Astrocyte (in vitro differentiated cells and primary cell): ENCODE measurements around the gene C17orf100. TPM values are rescaled to one million over a fixed set of nuclear protein-coding genes. Genes with fewer than 3 reads are reported as not detected.

Experiments used
- DNase-seq: peaks from one replicate; pipeline ENCODE4 v3.0.0-alpha.2; 2010; ENCODE audit warnings: low read depth
- FAIRE-seq: peaks from 2 replicates; lab custom pipeline; 2011; peaks lifted over from hg19 to GRCh38; lab: Jason Lieb, UNC
- H2AFZ ChIP-seq: 2 replicates; pipeline ENCODE4 v1.6.0; 2012; ENCODE audit warnings: low read depth, low read length, inconsistent platforms
- H3K27ac ChIP-seq: 2 replicates; pipeline ENCODE4 v1.5.1; 2011; ENCODE audit warnings: low read depth, low read length, inconsistent platforms
- H3K27me3 ChIP-seq: 2 replicates; pipeline ENCODE4 v1.6.0; 2011; ENCODE audit warnings: low read length, inconsistent platforms; ENCODE audit not compliant: insufficient read depth
- H3K36me3 ChIP-seq: 2 replicates; pipeline ENCODE4 v1.5.1; 2011; ENCODE audit warnings: low read length, inconsistent platforms; ENCODE audit not compliant: insufficient read depth
- H3K4me1 ChIP-seq: 2 replicates; pipeline ENCODE4 v1.5.1; 2011; ENCODE audit warnings: low read length, inconsistent platforms; ENCODE audit not compliant: insufficient read depth
- H3K4me2 ChIP-seq: 2 replicates; pipeline ENCODE4 v1.6.0; 2012; ENCODE audit warnings: low read length, inconsistent platforms
- H3K4me3 ChIP-seq: 2 replicates; pipeline ENCODE4 v1.5.1; 2011; ENCODE audit warnings: low read depth, mild to moderate bottlenecking, low read length, inconsistent platforms; ENCODE audit not compliant: insufficient read depth
- H3K79me2 ChIP-seq: 2 replicates; pipeline ENCODE4 v1.6.0; 2012; ENCODE audit warnings: mild to moderate bottlenecking, low read length, inconsistent platforms; ENCODE audit not compliant: insufficient read depth
- H3K9ac ChIP-seq: 2 replicates; pipeline ENCODE4 v1.6.0; 2012; ENCODE audit warnings: mild to moderate bottlenecking, low read length, inconsistent platforms
- H3K9me3 ChIP-seq: 2 replicates; pipeline ENCODE4 v1.5.1; 2012; ENCODE audit warnings: low read depth, mild to moderate bottlenecking, low read length, inconsistent platforms; ENCODE audit not compliant: insufficient read depth
- H4K20me1 ChIP-seq: 2 replicates; pipeline ENCODE4 v1.6.0; 2012; ENCODE audit warnings: low read length, inconsistent platforms; ENCODE audit not compliant: insufficient read depth
- H3K27ac Mint-ChIP-seq: one replicate; pipeline ENCODE4 v1.8.0; 2021; ENCODE audit warnings: mild to moderate bottlenecking, mixed read lengths; ENCODE audit not compliant: unreplicated experiment
- H3K27me3 Mint-ChIP-seq: one replicate; pipeline ENCODE4 v1.8.0; 2021; ENCODE audit warnings: low read depth, mixed read lengths; ENCODE audit not compliant: unreplicated experiment
- H3K36me3 Mint-ChIP-seq: one replicate; pipeline ENCODE4 v1.8.0; 2021; ENCODE audit warnings: low read depth, mixed read lengths; ENCODE audit not compliant: unreplicated experiment
- H3K4me1 Mint-ChIP-seq: one replicate; pipeline ENCODE4 v1.8.0; 2021; ENCODE audit warnings: low read depth, mixed read lengths; ENCODE audit not compliant: unreplicated experiment
- H3K4me3 Mint-ChIP-seq: one replicate; pipeline ENCODE4 v1.8.0; 2021; ENCODE audit warnings: mild to moderate bottlenecking, moderate library complexity, mixed read lengths; ENCODE audit not compliant: unreplicated experiment
- H3K9me3 Mint-ChIP-seq: one replicate; pipeline ENCODE4 v1.8.0; 2021; ENCODE audit warnings: mild to moderate bottlenecking, mixed read lengths; ENCODE audit not compliant: unreplicated experiment
- EZH2 ChIP-seq: IDR thresholded peaks from 2 replicates; pipeline ENCODE4 v1.6.1; 2012; ENCODE audit warnings: mild to moderate bottlenecking, low read length, inconsistent platforms; ENCODE audit not compliant: insufficient read depth
- total RNA-seq: library from RNA; stranded (reverse); gene quantifications from 2 replicates; pipeline ENCODE4 v1.2.1, GENCODE V29; 2021
- TF ChIP-seq, protein P1 (sequence below): IDR thresholded peaks from 2 replicates; pipeline ENCODE4 v1.5.1; 2011; ENCODE audit warnings: low read depth, mild to moderate bottlenecking, inconsistent platforms, low read length, moderate library complexity; ENCODE audit not compliant: insufficient read depth

C17orf100 gene
- total RNA-seq, 1 donor from 2014 or later = 3.1 TPM

DNA sequence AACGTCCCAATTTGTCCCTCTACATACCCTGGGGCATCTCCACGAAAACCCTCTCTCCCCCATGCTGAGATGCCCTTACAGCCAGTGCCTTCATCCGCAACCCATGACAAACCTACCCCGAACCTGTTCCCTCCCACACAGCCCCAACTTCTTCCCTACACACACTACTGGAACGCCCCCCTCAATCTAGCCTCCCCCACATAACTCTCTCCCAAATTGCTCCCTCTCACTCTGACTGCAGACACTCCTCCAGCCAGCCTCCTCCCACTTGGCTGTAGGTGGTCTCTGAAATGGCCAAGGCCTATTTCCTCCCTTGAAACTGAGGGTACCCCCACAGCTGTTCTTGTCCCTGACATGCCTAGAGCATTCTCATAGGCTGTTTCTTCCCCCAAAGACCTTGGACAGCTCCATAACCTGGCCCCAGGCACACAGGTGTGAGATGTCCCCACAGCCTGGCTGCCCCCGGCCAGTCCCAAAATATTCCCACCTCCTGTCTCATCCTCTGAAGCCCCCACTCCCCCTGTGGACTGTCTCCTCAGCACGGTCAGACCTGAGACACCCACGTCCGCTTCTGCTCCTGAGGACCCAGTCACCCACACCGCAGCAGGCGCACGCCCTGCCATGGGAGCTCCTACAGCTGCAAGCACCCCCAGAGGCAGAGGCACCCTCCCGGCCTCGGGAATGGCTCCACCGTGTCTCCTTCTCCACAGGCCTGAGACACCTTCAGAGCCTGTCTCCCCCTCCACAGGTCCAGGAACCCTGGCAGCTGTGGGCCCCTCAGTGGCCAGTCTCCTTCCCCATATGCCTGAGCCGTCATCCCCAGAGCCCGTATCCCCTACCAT is 14.7 kb upstream of the C17orf100 start:
- peak overlapping the region; percentile 64 for H3K4me3 Mint-ChIP-seq
- Histone ChIP-seq H3K9ac (no peak overlapping the region), H3K36me3 (peaks cover 15% of the 10 kb centered on the region), H3K4me2 (no peak overlapping the region), H3K4me1 (peaks cover 15% of the 10 kb centered on the region), H3K4me3 (no peak overlapping the region), H3K27ac (no peak overlapping the region), H3K27me3 (no peaks in the 10 kb centered on the region), H3K79me2 (peaks cover 47% of the 10 kb centered on the region), H3K9me3 (no peaks in the 10 kb centered on the region), H4K20me1 (peaks cover 45% of the 10 kb centered on the region), H2AFZ (no peak overlapping the region)
- TF ChIP-seq EZH2 = no peak
- TF ChIP-seq, protein P1, sequence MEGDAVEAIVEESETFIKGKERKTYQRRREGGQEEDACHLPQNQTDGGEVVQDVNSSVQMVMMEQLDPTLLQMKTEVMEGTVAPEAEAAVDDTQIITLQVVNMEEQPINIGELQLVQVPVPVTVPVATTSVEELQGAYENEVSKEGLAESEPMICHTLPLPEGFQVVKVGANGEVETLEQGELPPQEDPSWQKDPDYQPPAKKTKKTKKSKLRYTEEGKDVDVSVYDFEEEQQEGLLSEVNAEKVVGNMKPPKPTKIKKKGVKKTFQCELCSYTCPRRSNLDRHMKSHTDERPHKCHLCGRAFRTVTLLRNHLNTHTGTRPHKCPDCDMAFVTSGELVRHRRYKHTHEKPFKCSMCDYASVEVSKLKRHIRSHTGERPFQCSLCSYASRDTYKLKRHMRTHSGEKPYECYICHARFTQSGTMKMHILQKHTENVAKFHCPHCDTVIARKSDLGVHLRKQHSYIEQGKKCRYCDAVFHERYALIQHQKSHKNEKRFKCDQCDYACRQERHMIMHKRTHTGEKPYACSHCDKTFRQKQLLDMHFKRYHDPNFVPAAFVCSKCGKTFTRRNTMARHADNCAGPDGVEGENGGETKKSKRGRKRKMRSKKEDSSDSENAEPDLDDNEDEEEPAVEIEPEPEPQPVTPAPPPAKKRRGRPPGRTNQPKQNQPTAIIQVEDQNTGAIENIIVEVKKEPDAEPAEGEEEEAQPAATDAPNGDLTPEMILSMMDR = no peak
- H3K36me3 Mint-ChIP-seq = peaks cover 17% of the 10 kb centered on the region
- H3K27ac Mint-ChIP-seq = no peak overlapping the region
- DNase-seq (no peak), FAIRE-seq (no peak)
- H3K27me3 Mint-ChIP-seq = no peaks in the 10 kb centered on the region
- H3K9me3 Mint-ChIP-seq = no peaks in the 10 kb centered on the region
- peaks cover 9% of the 10 kb centered on the region for H3K4me1 Mint-ChIP-seq

DNA sequence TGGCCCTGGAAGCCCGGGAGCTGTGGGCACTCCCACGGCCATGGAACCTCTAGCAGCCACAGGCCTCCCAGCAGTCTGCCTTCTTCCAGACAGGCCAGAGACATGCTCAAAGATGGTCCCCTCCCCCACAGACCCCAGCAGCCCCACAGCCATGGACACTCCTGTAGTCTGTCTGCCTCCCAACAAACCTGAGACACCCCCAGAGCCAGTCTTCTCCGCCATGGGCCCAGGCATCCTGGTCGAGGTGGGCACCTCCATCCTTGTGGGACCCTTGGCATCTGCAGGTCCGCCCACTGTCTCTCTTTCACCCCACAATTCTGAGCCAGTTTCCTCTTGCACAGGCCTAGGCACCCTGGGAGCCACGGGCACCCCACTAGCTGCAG is 14.1 kb upstream of the C17orf100 start:
- Mint-ChIP-seq H3K9me3 (no peaks in the 10 kb centered on the region), H3K27me3 (no peaks in the 10 kb centered on the region), H3K27ac (no peak overlapping the region), H3K4me3 (peak overlapping the region; percentile 66), H3K4me1 (peaks cover 12% of the 10 kb centered on the region), H3K36me3 (peaks cover 17% of the 10 kb centered on the region)
- Histone ChIP-seq H3K36me3 (peaks cover 15% of the 10 kb centered on the region), H3K4me1 (peaks cover 20% of the 10 kb centered on the region), H3K27me3 (no peaks in the 10 kb centered on the region), H4K20me1 (peaks cover 51% of the 10 kb centered on the region), H3K4me2 (no peak overlapping the region), H3K4me3 (no peak overlapping the region), H3K9me3 (no peaks in the 10 kb centered on the region), H3K9ac (no peak overlapping the region), H3K27ac (no peak overlapping the region), H3K79me2 (peaks cover 53% of the 10 kb centered on the region), H2AFZ (no peak overlapping the region)
- TF ChIP-seq EZH2 = no peak
- TF ChIP-seq, protein P1 = no peak
- FAIRE-seq (no peak), DNase-seq (no peak)
